NCI-H2107 (cell line): ENCODE results near the gene NOL8.

Source experiments
- DNase-seq: peaks from one replicate; lab custom pipeline; 2025; lab: John Stamatoyannopoulos, UW

The NOL8 gene

DNA sequence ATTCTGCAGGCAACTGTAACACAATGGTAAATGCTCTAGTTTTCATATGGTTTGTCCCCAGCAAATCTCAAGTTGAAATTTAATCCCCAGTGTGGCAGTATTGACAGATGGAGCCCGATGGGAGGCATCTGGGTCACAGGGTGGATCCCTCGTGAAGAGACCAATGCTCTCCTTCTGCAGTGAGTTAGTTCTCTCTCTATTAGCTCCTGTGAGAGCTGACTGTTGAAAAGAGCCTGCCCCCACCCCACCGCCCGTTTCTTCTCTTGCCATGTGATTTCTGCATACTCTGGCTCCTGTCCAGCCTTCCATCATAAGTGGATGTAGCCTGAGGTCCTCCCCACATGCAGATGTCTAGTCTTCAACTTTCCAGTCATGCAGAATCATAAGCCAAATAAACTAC is 58.7 kb downstream of the NOL8 start:
- DNase-seq: no peak

DNA sequence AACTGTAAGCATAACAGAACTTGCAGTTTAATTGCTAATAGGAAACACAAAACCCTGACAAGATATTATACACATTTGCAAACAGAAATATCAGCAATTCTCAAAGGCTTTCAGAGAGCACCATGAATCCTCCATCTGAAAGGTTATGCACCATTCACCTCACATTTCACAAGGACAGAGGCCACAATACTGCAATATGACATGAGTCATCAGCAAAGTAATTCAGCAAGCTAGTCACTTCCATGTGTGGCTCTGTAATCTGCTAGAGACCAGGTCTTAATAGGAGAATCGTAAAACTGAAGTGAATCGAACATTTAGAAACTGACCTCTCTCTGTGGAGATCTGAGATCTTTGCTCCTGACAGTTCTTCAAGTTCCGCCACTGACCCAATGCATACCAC is 60.0 kb downstream of the NOL8 start:
- DNase-seq: no peak

GRCh38 chr9:92263131-92263530 is 62.0 kb downstream of the NOL8 start:
- DNase-seq: no peak

DNA sequence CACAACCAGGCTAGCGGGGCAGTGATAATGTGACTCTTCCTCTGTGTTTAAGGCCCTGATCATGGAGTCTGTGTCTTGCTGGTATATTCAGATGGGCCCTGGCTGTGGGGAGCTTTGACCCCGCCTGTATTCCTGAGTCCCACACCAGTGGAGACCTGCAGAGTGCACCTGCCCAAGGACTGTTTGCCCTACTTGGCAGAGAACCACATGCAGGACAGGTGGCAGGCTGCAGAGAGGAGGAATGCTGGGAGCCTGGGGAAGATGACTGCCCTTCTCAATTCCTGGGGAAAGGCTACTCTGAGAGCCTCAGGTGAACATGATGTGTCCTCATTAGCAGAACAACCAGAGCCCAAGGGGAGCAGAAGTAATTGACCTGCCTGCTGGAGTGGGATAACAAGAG is 67.8 kb downstream of the NOL8 start:
- no peak for DNase-seq

GRCh38 chr9:92254381-92255337 is 70.5 kb downstream of the NOL8 start:
- DNase-seq: no peak

- DNase-seq: no peak
Measured at GRCh38 chr9:92253656-92254055, 71.5 kb downstream of the NOL8 start.

DNA sequence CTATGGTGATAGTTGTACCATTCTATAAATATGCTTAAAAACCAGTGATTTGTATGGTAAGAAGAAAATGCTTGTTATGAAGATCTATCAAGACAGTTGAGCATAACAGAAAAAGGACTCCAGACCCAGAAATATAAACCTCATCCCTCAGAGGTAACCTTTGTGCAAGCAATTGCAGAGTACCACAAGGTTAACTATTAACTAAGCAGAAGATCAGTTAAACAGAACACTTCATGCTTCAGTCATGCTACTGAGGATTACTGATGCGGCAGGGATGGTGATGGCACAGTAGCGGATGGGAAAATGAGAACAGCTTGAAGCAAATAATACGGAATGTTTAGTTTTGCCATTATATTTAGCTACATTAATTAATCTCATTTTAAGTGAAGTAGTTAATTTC is 77.2 kb downstream of the NOL8 start:
- no peak for DNase-seq
